ENCODE measurements around the gene MRPL38.

GRCh38 chr17:75920045-75920560, 15.4 kb upstream of the MRPL38 start:
- no peak for TF ChIP-seq ATF2 (CRISPR knock-in tag; IDR thresholded peaks at IDR 0.05; ENCODE audit: borderline replicate concordance, low read depth)
- no peak for TF ChIP-seq USF2 (CRISPR knock-in tag; IDR thresholded peaks at IDR 0.05)
